Endothelial cell of umbilical vein (primary cell): Measurements from ENCODE around the gene OR13C5. TPM values are rescaled to one million over a fixed set of nuclear protein-coding genes. Genes with fewer than 3 reads are reported as not detected.
"Not testable (repeated sequence)": the region's sequence is repeated elsewhere in the genome, so short reads cannot be mapped to it uniquely, and the experiment has no call there.

Experiments used
- BruUV-seq: library from RNA; stranded (reverse); fragments of 400-500 nt; replicated peaks from 2 replicates; lab custom pipeline; 2021; lab: Mats Ljungman, UMichigan
- CTCF ChIA-PET: fragments of 300-600, 350-600 bp; sonication (Branson Sonifier 250); formaldehyde crosslinking; loops from one replicate; lab custom pipeline; 2021; ENCODE audit warnings: antibody characterized with exemption, inconsistent platforms; lab: Charles Lee
- POLR2A ChIA-PET: fragments of 300-600, 350-600 bp; sonication (Branson Sonifier 250); formaldehyde crosslinking; loops from one replicate; lab custom pipeline; 2021; ENCODE audit warnings: antibody characterized with exemption, inconsistent platforms; lab: Charles Lee
- DNase-seq: peaks from one replicate; pipeline ENCODE4 v3.0.0-alpha.2; 2011; ENCODE audit warnings: low read depth, low spot score
- FAIRE-seq: peaks from 2 replicates; lab custom pipeline; 2011; peaks lifted over from hg19 to GRCh38; lab: Jason Lieb, UNC
- H2AFZ ChIP-seq: 2 replicates; pipeline ENCODE4 v1.6.0; 2012; ENCODE audit warnings: low read depth, low read length, control low read depth, inconsistent platforms
- H3K27ac ChIP-seq: 2 replicates; pipeline ENCODE4 v1.5.1; 2011; ENCODE audit warnings: low read depth, mild to moderate bottlenecking, control low read depth, low read length, moderate library complexity; ENCODE audit not compliant: insufficient read depth
- H3K27me3 ChIP-seq, 2 experiments: 2 replicates each; pipeline versions ENCODE4 v1.6.0 to v1.6.1; 2011; ENCODE audit warnings: low read length in 2 of 2, mixed read lengths in 1 of 2; ENCODE audit not compliant: control insufficient read depth in 2 of 2, insufficient read depth in 2 of 2
- H3K36me3 ChIP-seq, 2 experiments: 2 replicates in 1 of 2; 3 replicates in 1 of 2; pipeline ENCODE4 v1.5.1; 2011; ENCODE audit warnings: low read length in 2 of 2, mild to moderate bottlenecking in 1 of 2, moderate library complexity in 1 of 2; ENCODE audit not compliant: control insufficient read depth in 2 of 2, insufficient read depth in 2 of 2; ENCODE audit errors: extremely low read depth in 1 of 2
- H3K4me1 ChIP-seq: 3 replicates; pipeline ENCODE4 v1.5.1; 2011; ENCODE audit warnings: mild to moderate bottlenecking, low read length; ENCODE audit not compliant: control insufficient read depth, insufficient read depth; ENCODE audit errors: extremely low read depth
- H3K4me2 ChIP-seq: 2 replicates; pipeline ENCODE4 v1.6.1; 2011; ENCODE audit warnings: low read length, control low read depth, mixed read lengths; ENCODE audit not compliant: insufficient read depth
- H3K4me3 ChIP-seq, 3 experiments: fragments of 200-600 bp in 1 of 3; sonication (generic), shearing (Covaris generic) in 1 of 3; replicated peaks in 1 of 3; 2 replicates each; pipeline ENCODE4 v1.5.1; 2011 to 2016; ENCODE audit warnings: control low read depth in 3 of 3, low read length in 3 of 3, mild to moderate bottlenecking in 2 of 3, inconsistent platforms in 1 of 3, low read depth in 1 of 3, moderate library complexity in 1 of 3; ENCODE audit not compliant: insufficient read depth in 1 of 3
- H3K79me2 ChIP-seq: 2 replicates; pipeline ENCODE4 v1.6.0; 2012; ENCODE audit warnings: low read length, inconsistent platforms; ENCODE audit not compliant: control insufficient read depth, insufficient read depth
- H3K9ac ChIP-seq: replicated peaks from 2 replicates; pipeline ENCODE3; 2011; ENCODE audit warnings: low read length, control low read depth; ENCODE audit not compliant: insufficient read depth; ENCODE audit errors: extremely low read depth
- H3K9me1 ChIP-seq: replicated peaks from 3 replicates; pipeline ENCODE4 v1.6.0; 2011; ENCODE audit warnings: mild to moderate bottlenecking, low read length; ENCODE audit not compliant: control insufficient read depth, insufficient read depth; ENCODE audit errors: extremely low read depth
- H3K9me3 ChIP-seq: replicated peaks from 2 replicates; pipeline ENCODE4 v1.5.1; 2012; ENCODE audit warnings: low read length, inconsistent platforms; ENCODE audit not compliant: control insufficient read depth, insufficient read depth
- H4K20me1 ChIP-seq: replicated peaks from 2 replicates; pipeline ENCODE3; 2011; ENCODE audit warnings: mild to moderate bottlenecking, low read length; ENCODE audit not compliant: control insufficient read depth, insufficient read depth; ENCODE audit errors: extremely low read depth
- EZH2 ChIP-seq: IDR thresholded peaks from 2 replicates; pipeline ENCODE4 v1.6.1; 2012; ENCODE audit warnings: borderline replicate concordance, low read depth, mild to moderate bottlenecking, moderate library complexity, low read length, inconsistent platforms; ENCODE audit not compliant: severe bottlenecking
- FOS ChIP-seq: IDR thresholded peaks from 2 replicates; pipeline ENCODE4 v1.6.1; 2011; ENCODE audit warnings: mild to moderate bottlenecking, low read length, moderate library complexity, borderline replicate concordance; ENCODE audit not compliant: insufficient read depth
- GATA2 ChIP-seq: IDR thresholded peaks from 2 replicates; pipeline ENCODE4 v1.7.0; 2011; ENCODE audit warnings: low read depth, mild to moderate bottlenecking, moderate library complexity, mixed read lengths, low read length; ENCODE audit not compliant: insufficient read length, insufficient read depth
- JUN ChIP-seq: IDR thresholded peaks from 2 replicates; pipeline ENCODE4 v1.6.1; 2011; ENCODE audit warnings: borderline replicate concordance, low read depth; ENCODE audit not compliant: insufficient read length, insufficient read depth
- MYC ChIP-seq: IDR thresholded peaks from one replicate; pipeline ENCODE4 v1.6.1; 2011; ENCODE audit warnings: mild to moderate bottlenecking, low read depth, low read length
- POLR2A ChIP-seq: IDR thresholded peaks from 2 replicates; pipeline ENCODE4 v1.6.1; 2012; ENCODE audit warnings: low read depth, mild to moderate bottlenecking, control low read depth, low read length
- POLR2AphosphoS5 ChIP-seq: IDR thresholded peaks from 2 replicates; pipeline ENCODE4 v1.6.1; 2012; ENCODE audit warnings: low read depth, mild to moderate bottlenecking, control low read depth, low read length, moderate library complexity; ENCODE audit not compliant: insufficient read depth
- dilution Hi-C: fragments of 300-500 bp; cut with MboI; formaldehyde crosslinking; loops from one replicate; pipeline ENCODE4 v1.15.0; 2019; ENCODE audit warnings: low sequenced_read_pairs; ENCODE audit not compliant: extremely low pct_ligation_motif_present
- intact Hi-C: fragments of 100-400 bp; cut with micrococcal nuclease; formaldehyde crosslinking; loops from one replicate; pipeline ENCODE4 v1.10.0; 2022
- polyA plus RNA-seq, 4 experiments: library from polyadenylated mRNA; depleted of rRNA in 3 of 4; stranded (reverse) in 3 of 4; unstranded in 1 of 4; fragments of >200 nt; gene quantifications; 2 replicates each; pipeline versions ENCODE4 v1.2.1 to v1.2.3, GENCODE V29; 2011 to 2012; ENCODE audit warnings: missing spikeins in 1 of 4
- total RNA-seq: library from RNA; stranded (reverse); gene quantifications from 2 replicates; pipeline ENCODE4 v1.2.3, GENCODE V29; 2021
- TF ChIP-seq, protein P1 (sequence below), 2 donors: IDR thresholded peaks; 1 replicate in 1 of 2; 2 replicates in 1 of 2; pipeline ENCODE4 v1.5.1; 2011; ENCODE audit warnings: low read length in 2 of 2, mild to moderate bottlenecking in 2 of 2, moderate library complexity in 2 of 2, control low read depth in 1 of 2, inconsistent platforms in 1 of 2, low read depth in 1 of 2; ENCODE audit not compliant: insufficient read depth in 1 of 2; ENCODE audit errors: extremely low read depth in 1 of 2
- TF ChIP-seq, protein P2 (sequence below): IDR thresholded peaks from 2 replicates; pipeline ENCODE4 v1.6.1; 2011; ENCODE audit not compliant: insufficient read depth, insufficient read length

OR13C5 gene
- total and polyA plus RNA-seq, 2 donors (not counting 3 experiments of a cell fraction or from before 2014, with no cell fraction given): not detected

- H3K36me3 ChIP-seq: no peaks in the 10 kb centered on the region
- H3K79me2 ChIP-seq: no peaks in the 10 kb centered on the region
- DNase-seq (no peak), FAIRE-seq (no peak)
- intact Hi-C loops (no loop called here), dilution Hi-C loops (no loop called here)
- no peak overlapping the region for H3K4me3 ChIP-seq
- H2AFZ ChIP-seq: no peak overlapping the region
- H3K27ac ChIP-seq: no peak overlapping the region
- H3K27me3 ChIP-seq: no peaks in the 10 kb centered on the region
- no peaks in the 10 kb centered on the region for H3K9me1 ChIP-seq
- ChIA-PET POLR2A (no interaction called here), CTCF (no interaction called here)
- no peak overlapping the region for H3K9ac ChIP-seq
- H3K9me3 ChIP-seq: no peaks in the 10 kb centered on the region
- BruUV-seq: no TSS peak
- no peak overlapping the region for H3K4me2 ChIP-seq
- no peaks in the 10 kb centered on the region for H4K20me1 ChIP-seq
- H3K4me1 ChIP-seq: no peaks in the 10 kb centered on the region
- TF ChIP-seq, protein P1, sequence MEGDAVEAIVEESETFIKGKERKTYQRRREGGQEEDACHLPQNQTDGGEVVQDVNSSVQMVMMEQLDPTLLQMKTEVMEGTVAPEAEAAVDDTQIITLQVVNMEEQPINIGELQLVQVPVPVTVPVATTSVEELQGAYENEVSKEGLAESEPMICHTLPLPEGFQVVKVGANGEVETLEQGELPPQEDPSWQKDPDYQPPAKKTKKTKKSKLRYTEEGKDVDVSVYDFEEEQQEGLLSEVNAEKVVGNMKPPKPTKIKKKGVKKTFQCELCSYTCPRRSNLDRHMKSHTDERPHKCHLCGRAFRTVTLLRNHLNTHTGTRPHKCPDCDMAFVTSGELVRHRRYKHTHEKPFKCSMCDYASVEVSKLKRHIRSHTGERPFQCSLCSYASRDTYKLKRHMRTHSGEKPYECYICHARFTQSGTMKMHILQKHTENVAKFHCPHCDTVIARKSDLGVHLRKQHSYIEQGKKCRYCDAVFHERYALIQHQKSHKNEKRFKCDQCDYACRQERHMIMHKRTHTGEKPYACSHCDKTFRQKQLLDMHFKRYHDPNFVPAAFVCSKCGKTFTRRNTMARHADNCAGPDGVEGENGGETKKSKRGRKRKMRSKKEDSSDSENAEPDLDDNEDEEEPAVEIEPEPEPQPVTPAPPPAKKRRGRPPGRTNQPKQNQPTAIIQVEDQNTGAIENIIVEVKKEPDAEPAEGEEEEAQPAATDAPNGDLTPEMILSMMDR (IDR thresholded peaks at IDR 0.05; ENCODE audit: extremely low read depth in 1 of 2, insufficient read depth in 1 of 2, low read depth in 1 of 2, low read length in 2 of 2): no peak
- TF ChIP-seq EZH2 (no peak), MYC (no peak), POLR2AphosphoS5 (no peak), JUN (no peak), GATA2 (no peak), FOS (no peak), POLR2A (no peak)
- TF ChIP-seq, protein P2, sequence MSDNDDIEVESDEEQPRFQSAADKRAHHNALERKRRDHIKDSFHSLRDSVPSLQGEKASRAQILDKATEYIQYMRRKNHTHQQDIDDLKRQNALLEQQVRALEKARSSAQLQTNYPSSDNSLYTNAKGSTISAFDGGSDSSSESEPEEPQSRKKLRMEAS: no peak
These were observed 6.9 kb upstream of the OR13C5 start for GRCh38 chr9:104606152-104606551.

GRCh38 chr9:104605527-104605926 lies 6.3 kb upstream of the OR13C5 start, which contains the start of gene OR13C2:
TSS of gene OR13C2 (minus strand) at chr9:104605627. CDS start at chr9:104605627, 0 bp downstream.
- H3K9me1 ChIP-seq, H2AFZ ChIP-seq, POLR2A ChIA-PET, H3K27me3 ChIP-seq, H3K4me3 ChIP-seq, H3K9ac ChIP-seq, H3K27ac ChIP-seq, H4K20me1 ChIP-seq, dilution Hi-C loops, H3K4me1 ChIP-seq, BruUV-seq, H3K79me2 ChIP-seq, intact Hi-C loops, H3K4me2 ChIP-seq, DNase-seq, CTCF ChIA-PET, H3K9me3 ChIP-seq, FAIRE-seq, H3K36me3 ChIP-seq: not testable (repeated sequence)
